ENCODE results near the gene PRMT7.

DNA sequence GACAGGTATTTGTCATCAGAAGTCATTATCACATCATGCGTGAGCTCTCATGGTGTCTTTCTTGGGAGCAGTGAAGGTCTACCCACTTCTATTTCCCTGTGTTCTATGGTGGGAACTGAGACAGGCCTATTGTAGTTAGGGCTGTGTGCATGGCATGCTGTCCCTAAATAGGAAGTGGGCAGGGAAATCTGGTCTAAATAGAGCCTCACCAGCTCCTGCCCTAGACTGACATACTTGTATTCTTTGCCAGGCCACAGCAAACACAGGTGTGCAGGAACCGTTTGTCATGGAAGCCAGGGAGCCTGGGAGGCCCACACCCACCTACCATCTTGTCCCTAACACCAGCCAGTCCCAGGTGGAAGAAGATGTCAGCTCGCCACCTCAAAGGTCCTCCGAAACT, 36.4 kb upstream of the PRMT7 start:
- TF ChIP-seq, protein P1, sequence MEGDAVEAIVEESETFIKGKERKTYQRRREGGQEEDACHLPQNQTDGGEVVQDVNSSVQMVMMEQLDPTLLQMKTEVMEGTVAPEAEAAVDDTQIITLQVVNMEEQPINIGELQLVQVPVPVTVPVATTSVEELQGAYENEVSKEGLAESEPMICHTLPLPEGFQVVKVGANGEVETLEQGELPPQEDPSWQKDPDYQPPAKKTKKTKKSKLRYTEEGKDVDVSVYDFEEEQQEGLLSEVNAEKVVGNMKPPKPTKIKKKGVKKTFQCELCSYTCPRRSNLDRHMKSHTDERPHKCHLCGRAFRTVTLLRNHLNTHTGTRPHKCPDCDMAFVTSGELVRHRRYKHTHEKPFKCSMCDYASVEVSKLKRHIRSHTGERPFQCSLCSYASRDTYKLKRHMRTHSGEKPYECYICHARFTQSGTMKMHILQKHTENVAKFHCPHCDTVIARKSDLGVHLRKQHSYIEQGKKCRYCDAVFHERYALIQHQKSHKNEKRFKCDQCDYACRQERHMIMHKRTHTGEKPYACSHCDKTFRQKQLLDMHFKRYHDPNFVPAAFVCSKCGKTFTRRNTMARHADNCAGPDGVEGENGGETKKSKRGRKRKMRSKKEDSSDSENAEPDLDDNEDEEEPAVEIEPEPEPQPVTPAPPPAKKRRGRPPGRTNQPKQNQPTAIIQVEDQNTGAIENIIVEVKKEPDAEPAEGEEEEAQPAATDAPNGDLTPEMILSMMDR (conservative IDR thresholded peaks at IDR 0.05; ENCODE audit: low read length): no peak
- no peak for TF ChIP-seq EZH2phosphoT487 (IDR thresholded peaks at IDR 0.05; ENCODE audit: borderline replicate concordance)
